HepG2 (cell line): ENCODE data around the gene UBXN6. TPM values are rescaled to one million over a fixed set of nuclear protein-coding genes. Genes with fewer than 3 reads are reported as not detected.

ENCODE experiments used
- ATAC-seq: fragments of 200-7000 bp; cut with Tn5 transposase; 3 replicates; pipeline ENCODE4 v1.9.1; 2020; ENCODE audit warnings: mild to moderate bottlenecking, moderate library complexity
- BruUV-seq: library from RNA; stranded (reverse); fragments of 400-500 nt; replicated peaks from 2 replicates; lab custom pipeline; 2021; lab: Mats Ljungman, UMichigan
- CTCF ChIA-PET: fragments of 300-600 bp; formaldehyde crosslinking; extraction: SDS; loops from one replicate; lab custom pipeline; 2021; ENCODE audit warnings: low total read pairs, inconsistent platforms, low intra/inter-chr PET ratio; lab: Yijun Ruan, JAX
- POLR2A ChIA-PET: fragments of 350-600 bp; sonication (Branson Sonifier 250); formaldehyde crosslinking; loops from one replicate; lab custom pipeline; 2020; ENCODE audit warnings: antibody characterized with exemption, inconsistent platforms; lab: Yijun Ruan, JAX
- DNase-seq: peaks from one replicate; pipeline ENCODE4 v3.0.0-alpha.2; 2015; ENCODE audit warnings: low spot score
- FAIRE-seq: peaks from 3 replicates; lab custom pipeline; 2011; peaks lifted over from hg19 to GRCh38; lab: Jason Lieb, UNC
- H2AFZ ChIP-seq: one replicate; pipeline ENCODE4 v1.6.1; 2011; ENCODE audit warnings: low read length, inconsistent platforms
- H3K27ac ChIP-seq: fragments of 300-600 bp; 3 replicates; pipeline ENCODE4 v1.8.0; 2011; ENCODE audit warnings: mixed run types, mild to moderate bottlenecking, mixed read lengths, low read length, inconsistent platforms; ENCODE audit not compliant: insufficient read depth; ENCODE audit errors: extremely low read length
- H3K27me3 ChIP-seq, 2 experiments: fragments of 200-600 bp in 1 of 2; 2 replicates in 1 of 2; 3 replicates in 1 of 2; pipeline versions ENCODE4 v1.6.0 to v1.8.0; 2011; ENCODE audit warnings: low read length in 2 of 2, mild to moderate bottlenecking in 2 of 2, moderate library complexity in 2 of 2, inconsistent platforms in 1 of 2; ENCODE audit not compliant: insufficient read depth in 2 of 2, control insufficient read depth in 1 of 2
- H3K36me3 ChIP-seq, 2 experiments: fragments of 200-600 bp in 1 of 2; replicated peaks in 1 of 2; 2 replicates in 1 of 2; 3 replicates in 1 of 2; pipeline versions ENCODE4 v1.5.1 to v1.8.0; 2011; ENCODE audit warnings: low read length in 2 of 2, inconsistent platforms in 1 of 2; ENCODE audit not compliant: insufficient read depth in 2 of 2, control insufficient read depth in 1 of 2
- H3K4me1 ChIP-seq: 2 replicates; pipeline ENCODE4 v1.5.1; 2012; ENCODE audit warnings: low read length, inconsistent platforms; ENCODE audit not compliant: insufficient read depth
- H3K4me2 ChIP-seq: 2 replicates; pipeline ENCODE4 v1.6.0; 2011; ENCODE audit warnings: low read depth, low read length, inconsistent platforms
- H3K4me3 ChIP-seq, 3 experiments: fragments of 200-600 bp in 1 of 3; sonication (generic), shearing (Covaris generic) in 1 of 3; replicated peaks in 1 of 3; 2 replicates each; pipeline ENCODE4 v1.5.1; 2011 to 2016; ENCODE audit warnings: low read length in 3 of 3, inconsistent platforms in 2 of 3, low read depth in 2 of 3, mild to moderate bottlenecking in 2 of 3, control low read depth in 1 of 3, mixed read lengths in 1 of 3; ENCODE audit not compliant: insufficient read depth in 1 of 3
- H3K79me2 ChIP-seq: one replicate; pipeline ENCODE4 v1.6.1; 2011; ENCODE audit warnings: low read length, inconsistent platforms; ENCODE audit not compliant: insufficient read depth
- H3K9ac ChIP-seq: 2 replicates; pipeline ENCODE4 v1.6.0; 2011; ENCODE audit warnings: mild to moderate bottlenecking, low read depth, low read length, inconsistent platforms; ENCODE audit not compliant: insufficient read depth
- H3K9me3 ChIP-seq: 2 replicates; pipeline ENCODE4 v1.5.1; 2012; ENCODE audit warnings: mild to moderate bottlenecking, low read length
- H4K20me1 ChIP-seq: 2 replicates; pipeline ENCODE4 v1.6.0; 2011; ENCODE audit warnings: inconsistent platforms, mild to moderate bottlenecking, low read length, moderate library complexity; ENCODE audit not compliant: insufficient read depth
- CEBPB ChIP-seq: IDR thresholded peaks from 2 replicates; pipeline ENCODE4 v1.6.1; 2011; ENCODE audit warnings: low read depth, low read length, improper control_type of control experiment, borderline replicate concordance
- IRX3 ChIP-seq: sonication (generic); formaldehyde crosslinking; IDR thresholded peaks from 2 replicates; pipeline ENCODE4 v1.8.1; 2023; ENCODE audit warnings: mild to moderate bottlenecking, low read depth, missing genetic modification reagents, borderline replicate concordance
- SALL2 ChIP-seq: sonication (generic); formaldehyde crosslinking; IDR thresholded peaks from 2 replicates; pipeline ENCODE4 v1.8.1; 2023; ENCODE audit warnings: mild to moderate bottlenecking, missing genetic modification reagents, inconsistent platforms
- ZNF382 ChIP-seq: sonication (generic); formaldehyde crosslinking; IDR thresholded peaks from 2 replicates; pipeline ENCODE4 v1.5.0; 2020; ENCODE audit warnings: missing genetic modification reagents, mild to moderate bottlenecking, borderline replicate concordance
- ZNF543 ChIP-seq: sonication (generic); formaldehyde crosslinking; IDR thresholded peaks from 2 replicates; pipeline ENCODE4 v1.4.0; 2020; ENCODE audit warnings: mild to moderate bottlenecking, missing genetic modification reagents
- ZNF670 ChIP-seq: sonication (generic); formaldehyde crosslinking; IDR thresholded peaks from 2 replicates; pipeline ENCODE4 v1.8.0; 2022; ENCODE audit warnings: mild to moderate bottlenecking, missing genetic modification reagents, borderline replicate concordance
- WGBS: methylation state at CpG from one replicate; pipeline ENCODE4 v1.1.6; 2017; ENCODE audit warnings: low lambda C conversion rate; 5-methylcytosine and 5-hydroxymethylcytosine counted together
- in situ Hi-C: cut with HindIII; loops from 2 replicates; pipeline ENCODE4 v1.10.0; 2017; ENCODE audit warnings: low pct_unique_long_range_greater_than_20kb; ENCODE audit not compliant: extremely low pct_ligation_motif_present
- intact Hi-C: fragments of 100-400 bp; cut with micrococcal nuclease; formaldehyde crosslinking; loops from one replicate; pipeline ENCODE4 v1.10.0; 2022; ENCODE audit not compliant: unreplicated experiment
- polyA plus RNA-seq, 8 experiments: library from polyadenylated mRNA; depleted of rRNA in 3 of 8; stranded (reverse) in 7 of 8; unstranded in 1 of 8; fragments of >200 nt; fragmentation: Illumina TruSeq in 4 of 8; extraction: Trizol in 4 of 8; gene quantifications; 2 replicates each; pipeline versions ENCODE4 v1.2.1 to v1.2.3, GENCODE V29; 2011 to 2016; ENCODE audit warnings: low read depth in 4 of 8, missing spikeins in 1 of 8, mixed read lengths in 1 of 8; ENCODE audit not compliant: insufficient read depth in 1 of 8
- total RNA-seq, 5 experiments: library from RNA; depleted of rRNA; stranded (reverse); fragments of >200 nt; fragmentation: Illumina TruSeq; extraction: Trizol; gene quantifications; 2 replicates each; pipeline ENCODE4 v1.2.3, GENCODE V29; 2016; ENCODE audit warnings: low read depth in 1 of 5

The UBXN6 gene
- total and polyA plus RNA-seq, 2 of the 13 experiments (the other 11 are each of a cell fraction or from before 2014, with no cell fraction given), result 34.9 to 35.5 TPM

DNA sequence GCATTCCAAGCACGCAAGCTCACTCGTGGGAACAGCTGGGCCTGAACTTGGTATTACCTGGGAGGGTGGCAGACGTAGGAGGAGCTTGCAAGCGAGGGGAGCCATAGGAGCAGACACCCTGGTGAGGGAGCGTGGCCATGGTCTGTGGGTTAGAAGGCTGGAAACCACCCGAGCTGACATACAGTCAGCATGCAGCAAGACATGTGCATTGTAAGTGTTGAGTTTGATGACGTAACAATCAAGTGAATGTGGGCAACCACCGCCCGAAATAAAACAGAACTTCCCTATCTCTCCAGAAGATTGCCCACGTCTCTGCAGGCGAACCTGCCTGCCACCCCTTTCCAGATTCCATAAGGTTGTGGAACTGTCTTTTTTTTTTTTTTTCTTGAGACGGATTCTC lies 26.8 kb downstream of the UBXN6 start:
- CTCF ChIA-PET, result no interaction called here
- intact Hi-C loops, result no loop called here
- H3K9ac ChIP-seq, result no peak overlapping the region
- no peaks in the 10 kb centered on the region for H4K20me1 ChIP-seq
- no peaks in the 10 kb centered on the region for H3K4me1 ChIP-seq
- no peaks in the 10 kb centered on the region for H3K27me3 ChIP-seq
- TF ChIP-seq CEBPB (peak; percentile 35; the same call in 1 of the 2 replicates), IRX3 (no peak)
- TF ChIP-seq, all 625 proteins: peak for 1
- Histone ChIP-seq H3K79me2 (no peaks in the 10 kb centered on the region), H3K27ac (no peak overlapping the region), H2AFZ (no peak overlapping the region), H3K4me2 (no peak overlapping the region), H3K4me3 (no peak overlapping the region), H3K36me3 (peaks cover 23 to 66% of the 10 kb centered on the region in 2 experiments), H3K9me3 (no peaks in the 10 kb centered on the region)
- no peak for DNase-seq
- POLR2A ChIA-PET, result no interaction called here
- in situ Hi-C loops, result no loop called here
- BruUV-seq, result no TSS peak
- WGBS, result 97% methylated on average over 10 of the region's 12 CpGs
- no peak for ATAC-seq
- FAIRE-seq, result no peak

GRCh38 chr19:4429771-4430171 lies 27.8 kb downstream of the UBXN6 start:
- TF ChIP-seq ZNF670 (CRISPR knock-in tag) (no peak), ZNF543 (CRISPR knock-in tag) (no peak), SALL2 (no peak), ZNF382 (no peak)
- H3K36me3 ChIP-seq, result peaks cover 23 to 72% of the 10 kb centered on the region in 2 experiments
- H3K4me3 ChIP-seq, result no peak overlapping the region
- H3K79me2 ChIP-seq, result no peaks in the 10 kb centered on the region
- ChIA-PET POLR2A (no interaction called here), CTCF (no interaction called here)
- no peaks in the 10 kb centered on the region for H4K20me1 ChIP-seq
- H3K27me3 ChIP-seq, result no peaks in the 10 kb centered on the region
- no peaks in the 10 kb centered on the region for H3K9me3 ChIP-seq
- no peak overlapping the region for H2AFZ ChIP-seq
- in situ Hi-C loops, result no loop called here
- H3K4me1 ChIP-seq, result no peaks in the 10 kb centered on the region
- DNase-seq (no peak), ATAC-seq (no peak), FAIRE-seq (no peak)
- intact Hi-C loops, result no loop called here
- no TSS peak for BruUV-seq
- no peak overlapping the region for H3K9ac ChIP-seq
- WGBS, result 97% methylated on average over 11 of the region's 12 CpGs
- no peak overlapping the region for H3K4me2 ChIP-seq
- no peak overlapping the region for H3K27ac ChIP-seq
